ENCODE measurements around the gene DNMT3L.

- TF ChIP-seq CTCF (IDR thresholded peaks at IDR 0.05) = no peak
- no peak for TF ChIP-seq POLR2A (IDR thresholded peaks at IDR 0.05)
Observed at GRCh38 chr21:44269090-44269489, 7.4 kb upstream of the DNMT3L start.
